Colonic mucosa (tissue), 4 donors: ENCODE measurements around the gene FGF21. TPM values are rescaled to one million over a fixed set of nuclear protein-coding genes. Genes with fewer than 3 reads are reported as not detected.

Experiments used
- DNase-seq: peaks from one replicate; pipeline ENCODE4 v3.0.0-alpha.2; 2020
- H3K27ac ChIP-seq: fragments of 200-600 bp; one replicate; pipeline ENCODE4 v1.8.0; 2021
- H3K27me3 ChIP-seq: fragments of 200-600 bp; one replicate; pipeline ENCODE4 v1.8.0; 2021
- H3K36me3 ChIP-seq: fragments of 200-600 bp; one replicate; pipeline ENCODE4 v1.8.0; 2021
- H3K4me1 ChIP-seq: fragments of 200-600 bp; one replicate; pipeline ENCODE4 v1.8.0; 2021; ENCODE audit warnings: mild to moderate bottlenecking
- H3K4me3 ChIP-seq: fragments of 200-600 bp; one replicate; pipeline ENCODE4 v1.8.0; 2021
- H3K9ac ChIP-seq, 2 donors: one replicate each; pipeline ENCODE4 v1.7.0; 2013; ENCODE audit warnings: control low read depth in 2 of 2, low read depth in 2 of 2, low read length in 2 of 2
- H3K9me3 ChIP-seq: fragments of 200-600 bp; one replicate; pipeline ENCODE4 v1.8.0; 2021
- intact Hi-C: fragments of 100-400 bp; cut with DNase I; formaldehyde crosslinking; loops from one replicate; pipeline ENCODE4 v1.14.1; 2022
- total RNA-seq, 2 donors: library from RNA; stranded (reverse); fragmentation: NEBNext Ultra II Directional in 1 of 2; extraction: Animal tissue kit (Norgen Biotek cat#: 25700) in 1 of 2; gene quantifications; one replicate each; pipeline ENCODE4 v1.2.1, GENCODE V29; 2021
- TF ChIP-seq, protein P1 (sequence below): fragments of 200-600 bp; IDR thresholded peaks from one replicate; pipeline ENCODE4 v1.8.0; 2022; ENCODE audit warnings: antibody characterized with exemption, mild to moderate bottlenecking
- donor health status: healthy.
- donor health status: DM: no; HTN: no; CAD: no.
- donor health status: DM: no; HTN: no; CAD: no.

Gene FGF21
- total RNA-seq, 2 donors from 2014 or later, result not detected

DNA sequence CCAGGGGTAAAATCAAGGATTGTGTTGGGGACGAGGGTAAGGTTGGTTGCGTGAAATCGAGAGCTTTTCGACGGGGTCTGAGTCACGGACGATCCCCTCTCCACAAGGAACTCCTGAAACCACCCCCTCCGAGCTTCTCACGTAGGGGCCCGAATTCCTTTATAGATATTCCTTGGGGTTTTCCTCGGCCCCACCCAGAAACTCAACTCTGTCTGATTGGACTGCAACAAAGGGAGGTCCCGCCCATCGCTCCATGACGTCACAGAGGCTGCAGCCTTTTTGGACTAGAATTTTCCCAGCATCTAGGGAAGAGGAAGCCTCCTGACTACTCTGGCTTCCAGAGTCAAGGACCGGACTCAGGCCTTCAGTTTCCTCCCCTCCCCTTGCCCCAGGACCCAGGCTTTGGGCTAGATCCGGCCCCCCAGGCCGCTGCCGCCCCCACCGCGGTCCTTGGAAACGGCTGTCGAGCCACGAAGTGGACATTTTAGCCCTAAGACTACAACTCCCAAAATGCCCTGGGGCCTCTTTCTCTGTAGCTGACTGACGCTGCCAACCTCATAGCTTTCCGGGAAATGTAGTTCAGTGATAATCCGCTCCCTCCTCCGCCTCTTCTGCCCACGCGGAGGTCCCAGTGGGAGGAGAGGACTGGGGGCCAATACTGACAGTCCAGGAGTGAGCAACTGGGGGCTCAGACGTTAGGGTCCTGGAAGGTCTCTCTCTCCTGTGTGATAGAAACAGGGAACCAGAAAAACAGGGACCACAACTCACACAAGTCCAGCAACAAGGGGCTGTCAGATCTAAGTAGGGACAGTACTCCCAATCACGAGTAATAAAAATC, 8.4 kb upstream of the FGF21 start, which contains the start of gene IZUMO1:
Gene IZUMO1, minus strand, starts transcription at position 172 of the 838 bp plus-strand sequence. CDS start 1,050 bp downstream, outside the sequence.
- intact Hi-C loops, result no loop called here
- H3K4me1 ChIP-seq, result no peaks in the 10 kb centered on the region
- no peak within 1 kb of the TSS for H3K9ac ChIP-seq
- H3K27ac ChIP-seq, result no peak within 1 kb of the TSS
- H3K9me3 ChIP-seq, result no peaks in the 10 kb centered on the region
- no peak within 1 kb of the TSS for H3K4me3 ChIP-seq
- TF ChIP-seq, protein P1, sequence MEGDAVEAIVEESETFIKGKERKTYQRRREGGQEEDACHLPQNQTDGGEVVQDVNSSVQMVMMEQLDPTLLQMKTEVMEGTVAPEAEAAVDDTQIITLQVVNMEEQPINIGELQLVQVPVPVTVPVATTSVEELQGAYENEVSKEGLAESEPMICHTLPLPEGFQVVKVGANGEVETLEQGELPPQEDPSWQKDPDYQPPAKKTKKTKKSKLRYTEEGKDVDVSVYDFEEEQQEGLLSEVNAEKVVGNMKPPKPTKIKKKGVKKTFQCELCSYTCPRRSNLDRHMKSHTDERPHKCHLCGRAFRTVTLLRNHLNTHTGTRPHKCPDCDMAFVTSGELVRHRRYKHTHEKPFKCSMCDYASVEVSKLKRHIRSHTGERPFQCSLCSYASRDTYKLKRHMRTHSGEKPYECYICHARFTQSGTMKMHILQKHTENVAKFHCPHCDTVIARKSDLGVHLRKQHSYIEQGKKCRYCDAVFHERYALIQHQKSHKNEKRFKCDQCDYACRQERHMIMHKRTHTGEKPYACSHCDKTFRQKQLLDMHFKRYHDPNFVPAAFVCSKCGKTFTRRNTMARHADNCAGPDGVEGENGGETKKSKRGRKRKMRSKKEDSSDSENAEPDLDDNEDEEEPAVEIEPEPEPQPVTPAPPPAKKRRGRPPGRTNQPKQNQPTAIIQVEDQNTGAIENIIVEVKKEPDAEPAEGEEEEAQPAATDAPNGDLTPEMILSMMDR, result no peak
- DNase-seq, result peak; percentile 71
- H3K27me3 ChIP-seq, result peaks cover 7% of the 10 kb centered on the region
- H3K36me3 ChIP-seq, result no peaks in the 10 kb centered on the region

DNA sequence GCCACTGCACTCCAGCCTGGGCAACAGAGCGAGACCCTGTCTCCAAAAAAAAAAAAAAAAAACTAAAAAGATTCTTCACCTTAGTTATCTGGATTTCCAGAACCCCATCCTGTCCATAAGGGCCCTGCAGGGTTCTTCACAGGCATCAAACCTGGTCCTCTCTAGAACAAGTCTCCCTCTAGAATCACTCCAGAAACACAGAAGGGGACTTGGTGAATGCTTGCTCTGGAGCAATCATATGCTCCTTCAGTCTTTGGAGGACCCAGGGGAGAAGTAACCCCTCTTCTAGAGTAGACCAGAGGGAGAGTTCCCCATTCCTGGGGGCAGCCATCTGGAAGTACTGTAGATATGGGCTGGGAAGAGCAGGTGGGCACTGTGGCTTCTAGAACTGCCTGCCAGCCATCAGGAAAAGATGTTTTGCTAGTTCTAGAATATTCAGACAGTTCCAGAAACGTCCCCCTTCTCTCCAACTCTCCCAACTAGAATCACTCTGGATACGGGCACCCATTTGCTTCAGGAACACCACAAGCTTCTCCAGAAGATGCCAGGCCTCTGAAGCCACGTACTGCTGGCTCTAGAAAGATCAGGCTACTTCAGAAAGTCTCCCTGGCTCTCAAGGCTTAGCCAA, 5.6 kb upstream of the FGF21 start:
- intact Hi-C loops, result no loop called here
- H3K4me1 ChIP-seq, result peaks cover 6% of the 10 kb centered on the region
- no peak overlapping the region for H3K9ac ChIP-seq

DNA sequence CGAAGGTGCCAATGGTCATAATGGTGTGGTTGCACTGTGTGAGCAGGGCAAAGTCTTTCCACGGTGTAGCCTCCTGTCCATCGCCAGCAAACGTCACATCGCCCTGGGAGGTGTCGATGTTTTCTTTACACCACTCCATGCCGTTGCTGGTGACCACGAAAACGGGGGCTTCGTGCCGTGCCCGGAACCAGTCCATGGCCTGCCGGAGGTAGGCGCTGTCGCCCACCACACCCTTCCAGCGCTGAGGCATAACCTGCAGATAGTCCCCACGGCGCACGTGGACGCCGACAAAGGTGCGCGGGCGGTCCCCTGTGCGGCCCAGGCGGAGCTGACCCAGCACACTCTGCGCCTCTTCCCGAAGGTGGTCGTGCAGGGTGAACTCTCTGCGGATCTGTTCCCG, 5.0 kb upstream of the FGF21 start:
- peaks cover 6% of the 10 kb centered on the region for H3K4me1 ChIP-seq
- no peak overlapping the region for H3K27ac ChIP-seq
- H3K9me3 ChIP-seq, result no peaks in the 10 kb centered on the region
- intact Hi-C loops, result no loop called here
- TF ChIP-seq, protein P1, result no peak
- H3K9ac ChIP-seq, result no peak overlapping the region
- no peak overlapping the region for H3K4me3 ChIP-seq
- no peaks in the 10 kb centered on the region for H3K36me3 ChIP-seq
- H3K27me3 ChIP-seq, result peaks cover 21% of the 10 kb centered on the region
- DNase-seq, result no peak

More for the DNA sequence above, 5.6 kb upstream of the FGF21 start:
- Histone ChIP-seq H3K9me3 (no peaks in the 10 kb centered on the region), H3K4me3 (no peak overlapping the region), H3K27me3 (peaks cover 21% of the 10 kb centered on the region), H3K27ac (no peak overlapping the region), H3K36me3 (no peaks in the 10 kb centered on the region)
- no peak for DNase-seq
- TF ChIP-seq, protein P1, result no peak

DNA sequence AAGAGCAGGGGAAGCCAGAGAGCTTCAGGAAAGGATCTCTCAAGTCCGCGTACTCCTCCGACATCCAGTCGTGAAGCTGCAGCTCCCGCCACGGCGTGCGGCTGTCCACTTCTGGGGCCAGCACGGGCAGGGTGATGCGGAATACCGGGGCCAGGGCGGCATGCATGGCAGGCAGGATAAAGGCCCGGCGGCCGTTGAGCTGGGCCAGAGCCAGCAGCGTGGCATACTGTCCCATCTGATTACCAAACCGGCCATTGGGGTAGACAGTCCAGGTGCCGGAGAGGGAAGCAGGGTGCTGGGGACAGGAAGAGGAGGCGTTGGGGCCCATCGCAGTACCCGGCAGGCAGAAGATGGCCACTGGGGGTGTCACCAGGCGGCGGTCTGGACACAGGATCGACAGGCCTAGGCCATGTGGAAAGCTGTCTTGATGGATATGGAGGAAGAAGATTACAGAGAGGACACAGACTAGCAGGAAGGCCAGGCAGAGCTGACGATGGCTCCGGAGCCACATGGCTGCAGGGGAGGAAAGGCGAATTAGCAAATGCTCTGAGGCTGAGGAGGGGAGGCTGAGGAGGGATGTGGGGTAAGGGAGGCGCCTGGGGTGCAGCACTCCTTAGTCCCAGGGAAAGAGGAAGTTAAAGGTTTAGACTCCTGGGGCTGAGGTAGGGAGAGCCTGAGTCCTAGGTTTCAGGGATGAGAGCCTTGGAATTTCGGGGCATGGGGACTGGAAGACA, 4.4 kb upstream of the FGF21 start:
- Histone ChIP-seq H3K27me3 (peaks cover 21% of the 10 kb centered on the region), H3K27ac (no peak overlapping the region), H3K4me1 (peaks cover 6% of the 10 kb centered on the region), H3K9ac (no peak overlapping the region), H3K9me3 (no peaks in the 10 kb centered on the region), H3K36me3 (no peaks in the 10 kb centered on the region), H3K4me3 (no peak overlapping the region)
- TF ChIP-seq, protein P1, result no peak
- intact Hi-C loops, result no loop called here
- no peak for DNase-seq

DNA sequence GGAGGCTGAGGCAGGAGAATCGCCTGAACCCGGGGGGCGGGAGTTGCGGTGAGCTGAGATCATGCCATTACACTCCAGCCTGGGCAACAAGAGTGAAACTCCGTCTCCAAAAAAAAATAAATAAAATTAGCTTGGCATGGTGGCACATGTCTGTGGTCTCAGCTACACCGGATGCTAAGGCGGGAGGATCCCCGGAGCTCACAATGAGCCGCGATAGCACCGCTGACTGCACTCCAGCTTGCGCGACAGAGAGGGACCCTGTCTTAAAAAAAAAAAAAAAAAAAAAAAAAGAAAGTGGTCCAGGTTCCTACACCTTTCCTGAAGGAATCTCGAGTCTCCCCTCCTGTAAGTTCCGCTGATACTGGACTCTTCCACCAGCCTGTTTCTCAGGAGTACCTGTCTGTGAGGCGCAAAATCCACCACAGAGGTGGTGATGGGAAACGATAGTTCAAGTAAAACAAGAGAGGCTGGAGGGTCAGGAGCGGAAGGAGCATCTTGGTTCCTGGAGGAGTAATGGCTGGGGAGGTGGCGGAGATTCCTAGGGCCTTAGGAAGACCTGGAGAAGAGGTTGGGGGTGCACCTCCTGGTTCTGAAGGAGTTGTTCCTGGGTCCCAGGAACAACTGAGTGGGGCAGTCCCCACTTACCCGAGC, 3.4 kb upstream of the FGF21 start:
- Histone ChIP-seq H3K4me1 (peaks cover 6% of the 10 kb centered on the region), H3K9ac (peak overlapping the region; percentile 43 to 51), H3K36me3 (no peaks in the 10 kb centered on the region), H3K27me3 (peaks cover 21% of the 10 kb centered on the region), H3K27ac (no peak overlapping the region), H3K9me3 (no peaks in the 10 kb centered on the region), H3K4me3 (peak overlapping the region; percentile 23)
- TF ChIP-seq, protein P1, result no peak
- intact Hi-C loops, result no loop called here
- DNase-seq, result no peak
